ENCODE results near the gene C2orf66.

C2orf66 gene

GRCh38 chr2:196809260-196809659 is at the start of gene C2orf66:
TSS of gene C2orf66 (minus strand) at chr2:196809355. CDS start at chr2:196809336, 19 bp downstream.
- Histone ChIP-seq H3K36me3 (ENCODE audit: control insufficient read depth, insufficient read depth, low read length) (no peaks in the 10 kb centered on the region), H3K4me3 (ENCODE audit: low read length) (no peak within 1 kb of the TSS), H3K9me3 (ENCODE audit: control insufficient read depth, insufficient read depth, low read length) (no peaks in the 10 kb centered on the region), H3K27me3 (ENCODE audit: control insufficient read depth, insufficient read depth, low read length) (no peaks in the 10 kb centered on the region), H3K4me1 (ENCODE audit: control insufficient read depth, insufficient read depth, low read length) (no peaks in the 10 kb centered on the region), H3K27ac (ENCODE audit: low read length) (no peak within 1 kb of the TSS)
- no peak for DNase-seq (ENCODE audit: low read depth, low spot score)
- WGBS (ENCODE audit: insufficient coverage, insufficient read length), result no CpG with 5 or more reads among the region's 1 CpG

GRCh38 chr2:196854629-196855028 is 45.5 kb upstream of the C2orf66 start:
- DNase-seq (ENCODE audit: low read depth, low spot score), result no peak
- no peaks in the 10 kb centered on the region for H3K9me3 ChIP-seq (ENCODE audit: control insufficient read depth, insufficient read depth, low read length)

GRCh38 chr2:196853301-196854087 is 44.3 kb upstream of the C2orf66 start:
- WGBS (ENCODE audit: insufficient coverage, insufficient read length), result no CpG with 5 or more reads among the region's 4 CpGs
- Histone ChIP-seq H3K9me3 (ENCODE audit: control insufficient read depth, insufficient read depth, low read length) (no peaks in the 10 kb centered on the region), H3K36me3 (ENCODE audit: control insufficient read depth, insufficient read depth, low read length) (no peaks in the 10 kb centered on the region), H3K27me3 (ENCODE audit: control insufficient read depth, insufficient read depth, low read length) (no peaks in the 10 kb centered on the region), H3K27ac (ENCODE audit: low read length) (no peak overlapping the region), H3K4me1 (ENCODE audit: control insufficient read depth, insufficient read depth, low read length) (no peaks in the 10 kb centered on the region), H3K4me3 (ENCODE audit: low read length) (no peak overlapping the region)
- no peak for DNase-seq (ENCODE audit: low read depth, low spot score)

More at GRCh38 chr2:196854629-196855028, 45.5 kb upstream of the C2orf66 start:
- Histone ChIP-seq H3K4me1 (ENCODE audit: control insufficient read depth, insufficient read depth, low read length) (no peaks in the 10 kb centered on the region), H3K4me3 (ENCODE audit: low read length) (no peak overlapping the region), H3K27me3 (ENCODE audit: control insufficient read depth, insufficient read depth, low read length) (no peaks in the 10 kb centered on the region), H3K27ac (ENCODE audit: low read length) (no peak overlapping the region), H3K36me3 (ENCODE audit: control insufficient read depth, insufficient read depth, low read length) (no peaks in the 10 kb centered on the region)
- WGBS (ENCODE audit: insufficient coverage, insufficient read length), result no CpG with 5 or more reads among the region's 1 CpG

GRCh38 chr2:196851088-196851487 is 41.9 kb upstream of the C2orf66 start:
- Histone ChIP-seq H3K4me3 (ENCODE audit: low read length) (no peak overlapping the region), H3K36me3 (ENCODE audit: control insufficient read depth, insufficient read depth, low read length) (no peaks in the 10 kb centered on the region), H3K9me3 (ENCODE audit: control insufficient read depth, insufficient read depth, low read length) (no peaks in the 10 kb centered on the region), H3K4me1 (ENCODE audit: control insufficient read depth, insufficient read depth, low read length) (no peaks in the 10 kb centered on the region), H3K27me3 (ENCODE audit: control insufficient read depth, insufficient read depth, low read length) (no peaks in the 10 kb centered on the region), H3K27ac (ENCODE audit: low read length) (no peak overlapping the region)
- WGBS (ENCODE audit: insufficient coverage, insufficient read length), result no CpG with 5 or more reads among the region's 1 CpG
- DNase-seq (ENCODE audit: low read depth, low spot score), result no peak

GRCh38 chr2:196849895-196850294 is 40.7 kb upstream of the C2orf66 start:
- no peak overlapping the region for H3K4me3 ChIP-seq (ENCODE audit: low read length)
- no peak for DNase-seq (ENCODE audit: low read depth, low spot score)
- H3K27ac ChIP-seq (ENCODE audit: low read length), result no peak overlapping the region
- H3K9me3 ChIP-seq (ENCODE audit: control insufficient read depth, insufficient read depth, low read length), result no peaks in the 10 kb centered on the region
- H3K4me1 ChIP-seq (ENCODE audit: control insufficient read depth, insufficient read depth, low read length), result no peaks in the 10 kb centered on the region
- H3K36me3 ChIP-seq (ENCODE audit: control insufficient read depth, insufficient read depth, low read length), result no peaks in the 10 kb centered on the region
- H3K27me3 ChIP-seq (ENCODE audit: control insufficient read depth, insufficient read depth, low read length), result no peaks in the 10 kb centered on the region

GRCh38 chr2:196846295-196846694 is 37.1 kb upstream of the C2orf66 start:
- no peaks in the 10 kb centered on the region for H3K9me3 ChIP-seq (ENCODE audit: control insufficient read depth, insufficient read depth, low read length)
- no peak for DNase-seq (ENCODE audit: low read depth, low spot score)
- no peak overlapping the region for H3K27ac ChIP-seq (ENCODE audit: low read length)
- no peaks in the 10 kb centered on the region for H3K27me3 ChIP-seq (ENCODE audit: control insufficient read depth, insufficient read depth, low read length)
- no peaks in the 10 kb centered on the region for H3K4me1 ChIP-seq (ENCODE audit: control insufficient read depth, insufficient read depth, low read length)
- no peaks in the 10 kb centered on the region for H3K36me3 ChIP-seq (ENCODE audit: control insufficient read depth, insufficient read depth, low read length)
- no peak overlapping the region for H3K4me3 ChIP-seq (ENCODE audit: low read length)

GRCh38 chr2:196845371-196845770 is 36.2 kb upstream of the C2orf66 start:
- DNase-seq (ENCODE audit: low read depth, low spot score), result no peak
- Histone ChIP-seq H3K4me1 (ENCODE audit: control insufficient read depth, insufficient read depth, low read length) (no peaks in the 10 kb centered on the region), H3K9me3 (ENCODE audit: control insufficient read depth, insufficient read depth, low read length) (no peaks in the 10 kb centered on the region), H3K27me3 (ENCODE audit: control insufficient read depth, insufficient read depth, low read length) (no peaks in the 10 kb centered on the region), H3K36me3 (ENCODE audit: control insufficient read depth, insufficient read depth, low read length) (no peaks in the 10 kb centered on the region; the same call in 1 of the 2 replicates), H3K4me3 (ENCODE audit: low read length) (no peak overlapping the region), H3K27ac (ENCODE audit: low read length) (no peak overlapping the region)
- no CpG with 5 or more reads among the region's 3 CpGs for WGBS (ENCODE audit: insufficient coverage, insufficient read length)

GRCh38 chr2:196840171-196840570 is 31.0 kb upstream of the C2orf66 start:
- H3K36me3 ChIP-seq (ENCODE audit: control insufficient read depth, insufficient read depth, low read length), result no peaks in the 10 kb centered on the region; the same call in 1 of the 2 replicates
- H3K4me1 ChIP-seq (ENCODE audit: control insufficient read depth, insufficient read depth, low read length), result no peaks in the 10 kb centered on the region
- no peaks in the 10 kb centered on the region for H3K27me3 ChIP-seq (ENCODE audit: control insufficient read depth, insufficient read depth, low read length)
- WGBS (ENCODE audit: insufficient coverage, insufficient read length), result no CpG with 5 or more reads among the region's 2 CpGs
- DNase-seq (ENCODE audit: low read depth, low spot score), result no peak
- H3K27ac ChIP-seq (ENCODE audit: low read length), result no peak overlapping the region
- no peak overlapping the region for H3K4me3 ChIP-seq (ENCODE audit: low read length)
- H3K9me3 ChIP-seq (ENCODE audit: control insufficient read depth, insufficient read depth, low read length), result no peaks in the 10 kb centered on the region

GRCh38 chr2:196839574-196839973 is 30.4 kb upstream of the C2orf66 start:
- Histone ChIP-seq H3K4me3 (ENCODE audit: low read length) (no peak overlapping the region), H3K36me3 (ENCODE audit: control insufficient read depth, insufficient read depth, low read length) (no peaks in the 10 kb centered on the region; the same call in 1 of the 2 replicates), H3K9me3 (ENCODE audit: control insufficient read depth, insufficient read depth, low read length) (no peaks in the 10 kb centered on the region), H3K27ac (ENCODE audit: low read length) (no peak overlapping the region), H3K4me1 (ENCODE audit: control insufficient read depth, insufficient read depth, low read length) (no peaks in the 10 kb centered on the region), H3K27me3 (ENCODE audit: control insufficient read depth, insufficient read depth, low read length) (no peaks in the 10 kb centered on the region)
- no CpG with 5 or more reads among the region's 2 CpGs for WGBS (ENCODE audit: insufficient coverage, insufficient read length)
- DNase-seq (ENCODE audit: low read depth, low spot score), result no peak

- H3K27ac ChIP-seq (ENCODE audit: low read length), result no peak overlapping the region
Observed at GRCh38 chr2:196836440-196836839, 27.3 kb upstream of the C2orf66 start.

GRCh38 chr2:196830701-196831100 is 21.5 kb upstream of the C2orf66 start:
- Histone ChIP-seq H3K27me3 (ENCODE audit: control insufficient read depth, insufficient read depth, low read length) (no peaks in the 10 kb centered on the region), H3K4me3 (ENCODE audit: low read length) (no peak overlapping the region), H3K9me3 (ENCODE audit: control insufficient read depth, insufficient read depth, low read length) (no peaks in the 10 kb centered on the region), H3K36me3 (ENCODE audit: control insufficient read depth, insufficient read depth, low read length) (no peaks in the 10 kb centered on the region), H3K27ac (ENCODE audit: low read length) (no peak overlapping the region), H3K4me1 (ENCODE audit: control insufficient read depth, insufficient read depth, low read length) (no peaks in the 10 kb centered on the region)
- no peak for DNase-seq (ENCODE audit: low read depth, low spot score)
- no CpG with 5 or more reads among the region's 1 CpG for WGBS (ENCODE audit: insufficient coverage, insufficient read length)

More at GRCh38 chr2:196836440-196836839, 27.3 kb upstream of the C2orf66 start:
- Histone ChIP-seq H3K27me3 (ENCODE audit: control insufficient read depth, insufficient read depth, low read length) (no peaks in the 10 kb centered on the region), H3K9me3 (ENCODE audit: control insufficient read depth, insufficient read depth, low read length) (no peaks in the 10 kb centered on the region), H3K36me3 (ENCODE audit: control insufficient read depth, insufficient read depth, low read length) (no peaks in the 10 kb centered on the region; the same call in 1 of the 2 replicates), H3K4me1 (ENCODE audit: control insufficient read depth, insufficient read depth, low read length) (no peaks in the 10 kb centered on the region), H3K4me3 (ENCODE audit: low read length) (no peak overlapping the region)
- no peak for DNase-seq (ENCODE audit: low read depth, low spot score)

Measured in iPS DF 6.9 (cell line).